Glutamatergic neuron (in vitro differentiated cells): ENCODE data around the gene RHCE. TPM values are rescaled to one million over a fixed set of nuclear protein-coding genes. Genes with fewer than 3 reads are reported as not detected.
"Not testable (repeated sequence)": the region's sequence is repeated elsewhere in the genome, so short reads cannot be mapped to it uniquely, and the experiment has no call there.

Experiments used
- DNase-seq: peaks from one replicate; pipeline ENCODE4 v3.0.0; 2022
- H3K27ac Mint-ChIP-seq: one replicate; pipeline ENCODE4 v1.8.0; 2020; ENCODE audit warnings: mild to moderate bottlenecking, mixed read lengths, inconsistent platforms; ENCODE audit not compliant: unreplicated experiment
- H3K27me3 Mint-ChIP-seq: one replicate; pipeline ENCODE4 v1.8.0; 2020; ENCODE audit warnings: mild to moderate bottlenecking, moderate library complexity, mixed read lengths, inconsistent platforms; ENCODE audit not compliant: unreplicated experiment
- H3K36me3 Mint-ChIP-seq: one replicate; pipeline ENCODE4 v1.8.0; 2020; ENCODE audit warnings: mild to moderate bottlenecking, mixed read lengths, inconsistent platforms; ENCODE audit not compliant: unreplicated experiment
- H3K4me1 Mint-ChIP-seq: one replicate; pipeline ENCODE4 v1.8.0; 2020; ENCODE audit warnings: mild to moderate bottlenecking, low read depth, mixed read lengths, inconsistent platforms; ENCODE audit not compliant: unreplicated experiment
- H3K4me3 Mint-ChIP-seq: one replicate; pipeline ENCODE4 v1.8.0; 2020; ENCODE audit warnings: mild to moderate bottlenecking, mixed read lengths, inconsistent platforms; ENCODE audit not compliant: unreplicated experiment
- H3K9me3 Mint-ChIP-seq: one replicate; pipeline ENCODE4 v1.8.0; 2020; ENCODE audit warnings: mild to moderate bottlenecking, moderate library complexity, mixed read lengths, inconsistent platforms; ENCODE audit not compliant: unreplicated experiment
- total RNA-seq: library from RNA; stranded (reverse); fragmentation: NEBNext Ultra II Directional; extraction: Animal tissue kit (Norgen Biotek cat#: 25700); gene quantifications from one replicate; pipeline ENCODE4 v1.2.1, GENCODE V29; 2021; ENCODE audit not compliant: unreplicated experiment
- TF ChIP-seq, protein P1 (sequence below): fragments of 200-600 bp; sonication (generic); IDR thresholded peaks from one replicate; pipeline ENCODE4 v1.5.0; 2021; ENCODE audit not compliant: partially characterized antibody, unreplicated experiment

RHCE gene
- total RNA-seq, 1 donor from 2014 or later, result 1.2 TPM

DNA sequence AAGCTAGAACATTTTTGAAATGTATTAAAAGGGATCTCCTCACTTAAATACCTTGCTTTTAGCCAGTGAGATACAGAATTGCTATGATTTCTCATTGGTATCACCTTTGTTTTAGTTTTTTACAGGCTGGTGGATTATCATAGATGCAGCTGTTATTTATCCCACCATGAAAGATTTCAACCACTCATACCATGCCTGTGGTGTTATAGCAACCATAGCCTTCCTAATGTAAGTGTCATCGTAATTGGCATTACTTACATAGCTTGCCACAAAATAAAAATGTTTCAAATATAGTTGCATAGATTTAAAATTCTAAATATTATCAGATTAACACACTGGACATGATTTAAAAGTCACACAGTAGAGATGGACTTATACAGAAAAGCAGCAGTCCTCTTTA lies 77.8 kb downstream of the RHCE start:
- peaks cover 6% of the 10 kb centered on the region for H3K4me1 Mint-ChIP-seq
- peaks cover 2% of the 10 kb centered on the region for H3K27me3 Mint-ChIP-seq
- TF ChIP-seq, protein P1, sequence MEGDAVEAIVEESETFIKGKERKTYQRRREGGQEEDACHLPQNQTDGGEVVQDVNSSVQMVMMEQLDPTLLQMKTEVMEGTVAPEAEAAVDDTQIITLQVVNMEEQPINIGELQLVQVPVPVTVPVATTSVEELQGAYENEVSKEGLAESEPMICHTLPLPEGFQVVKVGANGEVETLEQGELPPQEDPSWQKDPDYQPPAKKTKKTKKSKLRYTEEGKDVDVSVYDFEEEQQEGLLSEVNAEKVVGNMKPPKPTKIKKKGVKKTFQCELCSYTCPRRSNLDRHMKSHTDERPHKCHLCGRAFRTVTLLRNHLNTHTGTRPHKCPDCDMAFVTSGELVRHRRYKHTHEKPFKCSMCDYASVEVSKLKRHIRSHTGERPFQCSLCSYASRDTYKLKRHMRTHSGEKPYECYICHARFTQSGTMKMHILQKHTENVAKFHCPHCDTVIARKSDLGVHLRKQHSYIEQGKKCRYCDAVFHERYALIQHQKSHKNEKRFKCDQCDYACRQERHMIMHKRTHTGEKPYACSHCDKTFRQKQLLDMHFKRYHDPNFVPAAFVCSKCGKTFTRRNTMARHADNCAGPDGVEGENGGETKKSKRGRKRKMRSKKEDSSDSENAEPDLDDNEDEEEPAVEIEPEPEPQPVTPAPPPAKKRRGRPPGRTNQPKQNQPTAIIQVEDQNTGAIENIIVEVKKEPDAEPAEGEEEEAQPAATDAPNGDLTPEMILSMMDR, result no peak
- DNase-seq, result no peak
- no peaks in the 10 kb centered on the region for H3K36me3 Mint-ChIP-seq
- no peak overlapping the region for H3K27ac Mint-ChIP-seq
- H3K9me3 Mint-ChIP-seq, result peaks cover 2% of the 10 kb centered on the region
- H3K4me3 Mint-ChIP-seq, result no peak overlapping the region

DNA sequence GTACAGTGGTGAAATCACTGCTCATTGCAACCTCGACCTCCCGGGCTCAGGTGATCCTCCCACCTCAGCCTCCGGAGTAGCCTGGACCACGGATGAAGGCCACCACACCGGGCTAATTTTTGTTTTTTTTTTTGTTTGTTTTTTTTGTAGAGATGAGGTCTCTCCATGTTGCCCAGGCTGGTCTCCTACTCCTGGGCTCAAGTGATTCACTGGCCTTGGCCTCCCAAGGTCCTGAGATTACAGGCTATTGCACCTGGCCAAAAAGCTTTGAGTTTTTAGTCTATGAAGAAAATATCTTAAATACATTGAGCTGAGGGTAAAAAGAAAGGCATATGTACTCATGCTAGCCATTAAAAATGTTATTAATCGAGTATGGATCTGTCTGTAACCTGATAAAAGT lies 78.9 kb downstream of the RHCE start:
- Mint-ChIP-seq H3K4me3 (no peak overlapping the region), H3K27me3 (peaks cover 2% of the 10 kb centered on the region), H3K9me3 (peaks cover 2% of the 10 kb centered on the region), H3K36me3 (no peaks in the 10 kb centered on the region), H3K4me1 (peaks cover 6% of the 10 kb centered on the region), H3K27ac (no peak overlapping the region)
- TF ChIP-seq, protein P1, result no peak
- no peak for DNase-seq

DNA sequence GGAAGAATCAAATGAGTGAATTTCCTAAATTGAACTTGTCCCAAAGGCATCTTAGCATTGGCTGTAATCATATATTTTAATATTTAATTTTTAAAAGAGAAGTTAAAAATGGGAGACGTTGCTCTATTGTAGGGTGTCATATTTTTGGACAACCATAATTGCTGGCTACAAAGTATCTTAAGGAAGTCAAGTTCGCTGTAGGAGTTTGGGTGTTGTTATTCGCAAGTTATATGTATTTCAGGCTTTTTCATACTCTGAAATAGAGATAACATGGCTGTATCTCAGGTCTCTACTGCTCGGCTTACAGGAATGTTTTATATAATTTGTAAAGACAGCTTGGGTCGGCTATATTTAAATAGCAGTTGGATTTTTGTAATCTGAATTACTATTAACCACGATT lies 81.6 kb downstream of the RHCE start:
- H3K4me3 Mint-ChIP-seq, result peak overlapping the region; percentile 88
- H3K9me3 Mint-ChIP-seq, result peaks cover 2% of the 10 kb centered on the region
- no peak for DNase-seq
- H3K27ac Mint-ChIP-seq, result peak overlapping the region; percentile 38
- TF ChIP-seq, protein P1, result no peak
- no peaks in the 10 kb centered on the region for H3K36me3 Mint-ChIP-seq
- H3K27me3 Mint-ChIP-seq, result peaks cover 2% of the 10 kb centered on the region
- H3K4me1 Mint-ChIP-seq, result peaks cover 6% of the 10 kb centered on the region

DNA sequence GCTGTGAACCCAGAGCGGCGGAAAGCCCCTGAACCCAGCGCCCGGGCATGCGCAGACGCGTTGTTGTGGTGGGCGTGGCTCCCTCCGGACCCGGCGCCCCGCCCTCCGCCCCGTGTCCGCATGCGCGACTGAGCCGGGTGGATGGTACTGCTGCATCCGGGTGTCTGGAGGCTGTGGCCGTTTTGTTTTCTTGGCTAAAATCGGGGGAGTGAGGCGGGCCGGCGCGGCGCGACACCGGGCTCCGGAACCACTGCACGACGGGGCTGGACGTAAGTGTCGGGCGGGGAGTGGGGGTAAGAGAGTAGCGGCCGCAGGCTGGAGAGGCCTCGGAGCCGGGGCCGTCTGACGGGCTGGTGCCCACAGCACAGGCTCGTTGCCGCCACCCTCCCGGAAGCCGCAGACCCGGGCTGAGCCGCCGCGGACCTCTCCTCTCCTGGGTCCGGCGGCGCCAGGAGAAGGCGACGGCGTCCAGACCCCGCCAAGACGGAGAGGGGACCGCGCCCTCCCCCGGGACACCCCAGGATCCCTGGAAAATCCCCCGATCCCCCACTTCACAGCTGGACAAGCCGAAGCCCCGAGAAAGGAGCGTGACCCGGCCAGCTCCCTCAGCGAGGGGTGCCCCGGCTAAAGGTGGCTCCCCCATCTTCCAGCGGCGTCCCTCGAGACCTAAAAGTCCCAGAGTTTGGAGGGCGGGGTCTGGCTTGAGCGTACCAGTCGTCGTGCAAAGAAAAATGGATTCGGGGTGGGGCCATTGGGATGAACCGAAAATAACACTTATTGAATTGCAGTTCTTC lies 82.2 kb downstream of the RHCE start, which contains the start of gene TMEM50A:
TMEM50A (plus strand) TSS at position 147 of the 794 bp plus-strand sequence. CDS start 2,153 bp downstream, outside the sequence.
- H3K4me3 Mint-ChIP-seq, result peak within 1 kb of the TSS; percentile 96
- peaks cover 2% of the 10 kb centered on the region for H3K9me3 Mint-ChIP-seq
- peaks cover 2% of the 10 kb centered on the region for H3K27me3 Mint-ChIP-seq
- H3K4me1 Mint-ChIP-seq, result peaks cover 6% of the 10 kb centered on the region
- peak within 1 kb of the TSS; percentile 73 for H3K27ac Mint-ChIP-seq
- DNase-seq, result peak; percentile 94
- TF ChIP-seq, protein P1, result no peak
- H3K36me3 Mint-ChIP-seq, result no peaks in the 10 kb centered on the region

DNA sequence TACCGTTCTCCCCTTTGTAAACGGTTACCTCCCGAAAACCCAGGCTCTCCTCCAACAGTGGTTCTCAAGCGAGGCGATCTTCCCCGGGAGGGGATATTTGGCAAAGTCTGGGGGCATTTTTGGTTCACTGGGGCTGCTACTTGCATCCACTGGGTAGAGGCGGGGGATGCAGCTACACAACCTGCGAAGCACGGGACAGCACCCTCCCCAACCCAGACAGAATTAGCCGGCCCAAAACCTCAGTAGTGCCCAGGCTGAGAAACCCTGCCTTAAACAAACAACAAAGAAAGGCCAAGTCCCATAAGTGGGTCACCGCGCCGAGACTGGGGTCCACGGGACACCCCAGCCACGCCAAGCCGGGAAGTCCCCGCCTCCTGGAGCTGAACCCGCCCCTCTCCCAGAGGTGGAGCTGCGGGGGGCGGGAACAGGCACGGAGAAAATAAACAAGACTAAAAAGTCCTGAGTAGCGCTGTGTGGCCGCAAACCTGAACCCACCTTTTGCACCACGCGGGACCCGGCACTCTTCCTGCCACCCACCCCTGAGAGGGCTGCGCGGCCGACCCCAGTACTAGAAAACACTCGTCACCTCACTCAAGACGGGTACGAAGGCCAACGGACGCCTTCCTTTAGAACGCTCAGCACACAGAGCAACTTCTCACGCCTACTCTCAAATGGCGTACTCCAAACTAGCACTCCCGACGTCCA lies 83.0 kb downstream of the RHCE start:
- not testable (repeated sequence) for H3K27me3 Mint-ChIP-seq, DNase-seq, H3K9me3 Mint-ChIP-seq, H3K4me1 Mint-ChIP-seq, H3K27ac Mint-ChIP-seq, H3K36me3 Mint-ChIP-seq, H3K4me3 Mint-ChIP-seq

DNA sequence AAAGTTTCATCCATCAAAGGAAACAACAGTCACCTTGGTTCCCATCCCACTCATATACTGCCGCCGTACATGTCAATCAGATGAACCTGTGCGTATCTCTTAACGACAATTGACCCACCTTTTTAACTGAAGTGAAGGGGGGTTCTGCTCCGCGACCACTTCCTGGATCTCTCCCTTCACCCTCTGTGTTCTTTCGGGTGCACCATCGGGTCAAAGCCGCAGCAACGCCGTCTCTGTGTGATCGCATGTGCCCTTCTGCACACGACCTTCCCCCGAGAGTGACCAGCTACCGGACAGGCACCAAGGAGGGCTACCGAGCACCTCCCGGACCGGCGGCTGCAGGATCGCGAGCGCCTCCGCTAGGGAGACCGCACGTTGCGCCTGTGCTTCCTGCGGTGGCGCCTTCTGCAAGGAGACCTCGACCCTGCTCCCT lies 83.7 kb downstream of the RHCE start:
- H3K9me3 Mint-ChIP-seq, H3K36me3 Mint-ChIP-seq, H3K27me3 Mint-ChIP-seq, H3K4me1 Mint-ChIP-seq: not testable (repeated sequence)
- Mint-ChIP-seq H3K4me3 (peak overlapping the region; percentile 96), H3K27ac (peak overlapping the region; percentile 18)
- DNase-seq, result peak; percentile 64

DNA sequence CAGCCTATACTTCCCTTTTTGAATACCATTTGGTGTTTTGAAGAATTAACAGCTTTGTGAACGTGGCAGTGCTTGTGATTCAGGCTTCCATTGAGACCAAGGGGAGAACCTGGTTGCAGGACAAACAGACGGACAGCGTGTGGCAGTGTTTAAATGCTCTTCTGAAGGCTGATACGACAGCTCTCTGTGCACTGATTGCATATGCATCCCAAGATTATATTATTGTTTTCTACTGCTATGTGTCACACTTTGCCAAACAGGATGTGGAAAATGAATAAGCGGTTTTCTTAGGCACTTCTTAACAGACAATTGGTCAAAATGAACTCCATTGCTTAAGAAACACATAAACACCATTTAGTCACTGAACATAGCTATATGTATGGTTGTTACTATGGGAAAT lies 90.7 kb downstream of the RHCE start:
- H3K4me1 Mint-ChIP-seq, H3K9me3 Mint-ChIP-seq, H3K36me3 Mint-ChIP-seq, H3K27me3 Mint-ChIP-seq, H3K4me3 Mint-ChIP-seq, DNase-seq, H3K27ac Mint-ChIP-seq: not testable (repeated sequence)

DNA sequence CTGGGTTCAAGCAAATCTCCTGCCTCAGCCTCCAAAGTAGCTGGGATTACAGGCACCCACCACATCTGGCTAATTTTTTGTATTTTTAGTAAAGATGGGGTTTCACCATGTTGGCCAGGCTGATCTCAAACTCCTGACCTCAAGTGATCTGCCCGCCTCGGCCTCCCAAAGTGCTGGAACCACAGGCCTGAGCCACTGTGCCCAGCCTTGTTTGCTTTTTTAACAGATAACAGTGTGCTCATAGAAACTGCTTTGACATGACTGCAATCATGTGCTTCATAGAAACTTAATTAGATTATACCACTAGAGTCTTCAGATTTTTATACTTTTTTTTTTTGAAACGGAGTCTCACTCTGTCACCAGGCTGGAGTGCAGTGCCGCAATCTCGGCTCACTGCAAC lies 91.3 kb downstream of the RHCE start:
- not testable (repeated sequence) for H3K9me3 Mint-ChIP-seq, H3K4me1 Mint-ChIP-seq, H3K27me3 Mint-ChIP-seq, H3K4me3 Mint-ChIP-seq, H3K27ac Mint-ChIP-seq, H3K36me3 Mint-ChIP-seq, DNase-seq
